Upper lobe of right lung (tissue), 1 donor: ENCODE measurements around the gene TMTC1. TPM values are rescaled to one million over a fixed set of nuclear protein-coding genes. Genes with fewer than 3 reads are reported as not detected.

Source experiments
- ATAC-seq: fragments of 200-7000 bp; cut with Tn5 transposase; one replicate; pipeline ENCODE4 v1.9.1; 2020; ENCODE audit warnings: mild to moderate bottlenecking, moderate library complexity
- DNase-seq: peaks from one replicate; pipeline ENCODE4 v3.0.0-alpha.2; 2020
- H3K27ac ChIP-seq: fragments of 200-600 bp; one replicate; pipeline ENCODE4 v1.8.0; 2022
- H3K27me3 ChIP-seq: fragments of 200-600 bp; one replicate; pipeline ENCODE4 v1.8.0; 2022; ENCODE audit warnings: mild to moderate bottlenecking
- H3K36me3 ChIP-seq: fragments of 200-600 bp; one replicate; pipeline ENCODE4 v1.8.0; 2022
- H3K4me1 ChIP-seq: fragments of 200-600 bp; one replicate; pipeline ENCODE4 v1.8.0; 2022
- H3K4me3 ChIP-seq: fragments of 200-600 bp; one replicate; pipeline ENCODE4 v1.8.0; 2022; ENCODE audit warnings: mild to moderate bottlenecking
- H3K9me3 ChIP-seq: fragments of 200-600 bp; one replicate; pipeline ENCODE4 v1.8.0; 2022
- intact Hi-C: fragments of 100-400 bp; cut with DNase I; formaldehyde crosslinking; loops from one replicate; pipeline ENCODE4 v1.11.0; 2022
- total RNA-seq: library from RNA; stranded (reverse); fragmentation: NEBNext Ultra II Directional; extraction: Animal tissue kit (Norgen Biotek cat#: 25700); gene quantifications from one replicate; pipeline ENCODE4 v1.2.1, GENCODE V29; 2021
- TF ChIP-seq, protein P1 (sequence below): fragments of 200-600 bp; IDR thresholded peaks from one replicate; pipeline ENCODE4 v1.8.0; 2022; ENCODE audit warnings: antibody characterized with exemption
- donor health status: DM: no; HTN: yes; CAD: no; lungs with severe emphysema.

The TMTC1 gene
- total RNA-seq, 1 donor from 2014 or later: 37.4 TPM

DNA sequence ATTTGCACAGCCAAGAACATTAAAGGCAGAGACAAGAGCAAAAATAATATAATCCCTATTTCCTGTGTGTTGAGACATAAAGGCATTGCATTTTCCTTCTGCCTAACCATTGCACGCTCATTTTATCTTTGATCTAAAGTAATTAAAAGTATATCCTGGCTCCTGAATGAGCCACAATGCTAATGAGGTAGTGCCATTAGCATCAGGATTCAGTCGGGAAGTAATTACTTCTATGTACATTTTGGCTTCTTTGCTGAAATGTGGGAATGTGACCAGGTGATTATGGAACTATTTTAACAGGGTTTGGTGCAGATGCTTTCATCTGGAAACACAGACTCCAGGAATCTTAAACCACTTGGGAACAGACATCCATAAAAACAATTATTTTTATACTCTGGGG, 77.4 kb downstream of the TMTC1 start:
- no peak overlapping the region for H3K4me3 ChIP-seq
- no peaks in the 10 kb centered on the region for H3K4me1 ChIP-seq
- DNase-seq (no peak), ATAC-seq (no peak)
- intact Hi-C loops: no loop called here
- H3K9me3 ChIP-seq: no peaks in the 10 kb centered on the region
- H3K36me3 ChIP-seq: no peaks in the 10 kb centered on the region
- no peak overlapping the region for H3K27ac ChIP-seq
- TF ChIP-seq, protein P1, sequence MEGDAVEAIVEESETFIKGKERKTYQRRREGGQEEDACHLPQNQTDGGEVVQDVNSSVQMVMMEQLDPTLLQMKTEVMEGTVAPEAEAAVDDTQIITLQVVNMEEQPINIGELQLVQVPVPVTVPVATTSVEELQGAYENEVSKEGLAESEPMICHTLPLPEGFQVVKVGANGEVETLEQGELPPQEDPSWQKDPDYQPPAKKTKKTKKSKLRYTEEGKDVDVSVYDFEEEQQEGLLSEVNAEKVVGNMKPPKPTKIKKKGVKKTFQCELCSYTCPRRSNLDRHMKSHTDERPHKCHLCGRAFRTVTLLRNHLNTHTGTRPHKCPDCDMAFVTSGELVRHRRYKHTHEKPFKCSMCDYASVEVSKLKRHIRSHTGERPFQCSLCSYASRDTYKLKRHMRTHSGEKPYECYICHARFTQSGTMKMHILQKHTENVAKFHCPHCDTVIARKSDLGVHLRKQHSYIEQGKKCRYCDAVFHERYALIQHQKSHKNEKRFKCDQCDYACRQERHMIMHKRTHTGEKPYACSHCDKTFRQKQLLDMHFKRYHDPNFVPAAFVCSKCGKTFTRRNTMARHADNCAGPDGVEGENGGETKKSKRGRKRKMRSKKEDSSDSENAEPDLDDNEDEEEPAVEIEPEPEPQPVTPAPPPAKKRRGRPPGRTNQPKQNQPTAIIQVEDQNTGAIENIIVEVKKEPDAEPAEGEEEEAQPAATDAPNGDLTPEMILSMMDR: no peak
- no peaks in the 10 kb centered on the region for H3K27me3 ChIP-seq

DNA sequence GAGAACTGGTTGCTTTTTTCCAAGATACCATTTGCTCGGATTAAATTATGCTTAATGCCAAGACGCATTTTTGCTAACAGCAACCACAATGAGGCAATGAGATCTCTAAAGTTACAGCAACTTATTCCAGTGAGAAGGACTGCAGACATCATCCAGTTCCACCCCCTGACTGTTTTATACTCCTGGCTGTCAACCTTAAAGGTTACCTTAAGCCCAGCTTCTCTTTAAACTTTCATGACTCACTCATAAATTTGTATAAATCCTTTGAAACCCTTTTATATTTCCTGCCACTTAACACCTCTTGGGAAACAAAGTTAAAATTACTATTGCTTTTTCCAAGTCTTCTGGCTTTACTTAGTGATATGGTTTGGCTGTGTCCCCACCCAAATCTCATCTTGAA, 80.2 kb downstream of the TMTC1 start:
- Histone ChIP-seq H3K27me3 (no peaks in the 10 kb centered on the region), H3K4me1 (no peaks in the 10 kb centered on the region), H3K9me3 (no peaks in the 10 kb centered on the region), H3K27ac (no peak overlapping the region), H3K4me3 (no peak overlapping the region), H3K36me3 (no peaks in the 10 kb centered on the region)
- TF ChIP-seq, protein P1: no peak
- intact Hi-C loops: no loop called here
- no peak for ATAC-seq
- no peak for DNase-seq

DNA sequence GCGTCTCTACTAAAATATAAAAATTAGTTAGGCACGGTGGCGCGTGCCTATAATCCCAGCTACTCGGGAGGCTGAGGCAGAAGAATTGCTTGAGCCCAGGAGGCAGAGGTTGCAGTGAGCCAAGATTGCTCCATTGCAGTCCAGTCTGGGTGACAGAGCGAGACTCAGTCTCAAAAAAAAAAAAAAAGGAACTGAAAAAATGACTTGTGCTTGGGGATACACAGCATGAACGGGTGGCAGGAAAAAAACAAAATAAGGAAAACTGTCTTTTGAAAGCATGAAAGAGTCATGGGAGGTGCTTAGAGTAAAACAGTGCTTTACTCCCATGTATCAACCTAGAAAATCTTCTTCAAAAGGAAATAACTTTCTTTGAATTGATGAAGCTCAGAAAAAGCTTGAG, 80.8 kb downstream of the TMTC1 start:
- intact Hi-C loops: no loop called here
- ATAC-seq: no peak
- H3K27ac ChIP-seq: no peak overlapping the region
- H3K9me3 ChIP-seq: no peaks in the 10 kb centered on the region
- no peaks in the 10 kb centered on the region for H3K27me3 ChIP-seq
- no peaks in the 10 kb centered on the region for H3K36me3 ChIP-seq
- DNase-seq: no peak
- TF ChIP-seq, protein P1: no peak
- H3K4me1 ChIP-seq: no peaks in the 10 kb centered on the region
- no peak overlapping the region for H3K4me3 ChIP-seq

DNA sequence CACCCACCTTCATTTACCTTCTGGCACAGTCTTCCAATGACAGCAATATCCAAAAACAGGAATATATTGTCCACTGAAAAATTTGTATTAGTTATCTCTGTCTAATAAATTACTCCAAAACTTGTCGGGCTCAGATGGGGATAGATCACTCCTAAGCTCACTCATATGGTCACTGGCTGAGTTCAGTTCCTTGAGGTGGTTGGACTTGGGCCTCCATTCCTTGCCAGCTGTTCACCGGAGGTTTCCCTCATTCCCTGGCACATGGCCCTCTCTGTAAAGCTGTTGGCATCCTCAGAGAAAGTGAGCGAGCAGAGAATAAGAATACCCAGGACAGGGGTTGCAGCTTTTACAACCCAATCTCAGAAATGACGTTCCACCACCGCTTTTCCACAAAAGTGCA, 81.5 kb downstream of the TMTC1 start:
- Histone ChIP-seq H3K27ac (no peak overlapping the region), H3K4me3 (no peak overlapping the region), H3K4me1 (no peaks in the 10 kb centered on the region), H3K27me3 (no peaks in the 10 kb centered on the region), H3K9me3 (no peaks in the 10 kb centered on the region), H3K36me3 (no peaks in the 10 kb centered on the region)
- no peak for ATAC-seq
- intact Hi-C loops: no loop called here
- TF ChIP-seq, protein P1: no peak
- no peak for DNase-seq

DNA sequence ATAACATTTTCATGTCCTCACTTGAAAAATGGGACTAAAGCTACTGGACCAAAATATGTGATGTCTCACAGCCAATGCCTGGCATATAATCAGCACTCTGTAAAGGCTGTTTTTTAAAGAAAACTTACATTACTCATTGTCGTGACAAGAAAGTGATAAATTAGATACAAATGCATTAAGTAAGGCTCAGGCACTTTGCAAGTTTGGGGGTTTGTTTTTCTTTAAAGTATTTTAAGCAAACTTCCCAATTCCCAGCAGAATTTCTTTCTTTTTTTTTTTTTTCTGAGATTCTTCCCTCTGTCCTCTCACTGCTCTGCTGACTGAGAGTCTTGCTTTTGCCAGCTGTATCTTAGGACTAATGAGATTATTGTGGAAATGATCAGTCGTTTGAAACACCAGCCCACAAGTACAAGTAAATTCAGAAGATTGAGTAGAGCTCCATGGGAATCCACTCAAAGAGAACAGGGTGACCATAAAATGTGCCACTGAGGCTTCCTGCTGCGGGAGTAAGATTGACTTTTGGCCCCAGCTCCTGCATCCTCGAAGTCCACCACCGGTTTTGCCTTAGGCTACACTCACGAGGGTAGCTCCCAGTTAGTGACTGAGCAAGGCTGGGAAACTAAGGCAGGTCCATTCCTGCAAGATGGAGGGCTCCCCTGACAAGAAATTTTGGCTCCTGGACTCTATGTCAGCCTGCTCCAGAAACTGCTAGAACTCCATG, 82.8 kb downstream of the TMTC1 start:
- intact Hi-C loops: no loop called here
- Histone ChIP-seq H3K36me3 (no peaks in the 10 kb centered on the region), H3K27me3 (no peaks in the 10 kb centered on the region), H3K9me3 (no peaks in the 10 kb centered on the region), H3K4me3 (no peak overlapping the region), H3K27ac (no peak overlapping the region), H3K4me1 (no peaks in the 10 kb centered on the region)
- DNase-seq: no peak
- no peak for ATAC-seq
- TF ChIP-seq, protein P1: no peak

DNA sequence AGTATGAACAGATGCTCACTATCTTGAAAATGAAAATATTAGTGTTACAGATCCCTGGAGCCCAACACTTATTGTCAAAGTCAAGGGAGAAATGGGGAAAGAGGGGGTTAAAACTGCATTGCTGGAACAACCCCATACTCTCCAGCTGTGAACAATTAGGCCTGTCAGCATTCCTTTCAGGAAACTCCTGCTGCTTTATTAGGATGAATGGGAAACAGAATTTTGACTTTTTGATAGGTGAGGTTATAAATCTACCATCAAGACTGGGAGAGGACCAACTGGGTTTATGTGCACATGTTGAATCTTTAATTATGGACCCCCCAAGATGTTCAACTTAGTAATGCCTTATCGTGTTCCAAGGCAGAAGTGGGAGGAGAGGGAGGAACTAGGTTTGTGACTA, 85.0 kb downstream of the TMTC1 start:
- Histone ChIP-seq H3K9me3 (no peaks in the 10 kb centered on the region), H3K27ac (no peak overlapping the region), H3K36me3 (no peaks in the 10 kb centered on the region), H3K4me3 (no peak overlapping the region), H3K4me1 (no peaks in the 10 kb centered on the region), H3K27me3 (no peaks in the 10 kb centered on the region)
- intact Hi-C loops: no loop called here
- no peak for DNase-seq
- no peak for ATAC-seq
- TF ChIP-seq, protein P1: no peak
